Testis (tissue), 3 donors: Measurements from ENCODE around the gene ABHD12B. TPM values are rescaled to one million over a fixed set of nuclear protein-coding genes. Genes with fewer than 3 reads are reported as not detected.

Experiments
- DNase-seq: peaks from one replicate; pipeline ENCODE4 v3.0.0-alpha.2; 2019
- H3K27ac ChIP-seq, 2 donors: fragments of 200-600 bp; sonication (generic); one replicate each; pipeline ENCODE4 v1.5.1; 2019
- H3K27me3 ChIP-seq: fragments of 200-600 bp; sonication (generic); one replicate; pipeline ENCODE4 v1.5.1; 2019
- H3K36me3 ChIP-seq: fragments of 200-600 bp; sonication (generic); one replicate; pipeline ENCODE4 v1.5.1; 2017; ENCODE audit warnings: low read depth; ENCODE audit errors: missing control alignments
- H3K4me1 ChIP-seq: fragments of 200-600 bp; sonication (generic); one replicate; pipeline ENCODE4 v1.5.1; 2019
- H3K4me3 ChIP-seq, 2 donors: fragments of 200-600 bp; sonication (generic); one replicate each; pipeline ENCODE4 v1.5.1; 2017 to 2019
- H3K9me3 ChIP-seq: fragments of 200-600 bp; sonication (generic); one replicate; pipeline ENCODE4 v1.5.1; 2017
- POLR2A ChIP-seq: fragments of 450-650 bp; IDR thresholded peaks from one replicate; pipeline ENCODE4 v1.6.1; 2017; ENCODE audit warnings: antibody characterized with exemption, mild to moderate bottlenecking, moderate library complexity
- WGBS, 2 donors: methylation state at CpG; one replicate each; pipeline ENCODE4 v1.1.5; 2018; 5-methylcytosine and 5-hydroxymethylcytosine counted together
- intact Hi-C: fragments of 100-400 bp; cut with DNase I; formaldehyde crosslinking; loops from one replicate; pipeline ENCODE4 v1.15.1; 2023; ENCODE audit warnings: low total_unique reads
- polyA plus RNA-seq: library from polyadenylated mRNA; stranded (reverse); fragments of 350-450 nt; fragmentation: Illumina TruSeq; extraction: RNeasy Lipid Tissue Mini Kit (QIAGEN cat#74804); gene quantifications from one replicate; pipeline ENCODE4 v1.2.3, GENCODE V29; 2014; ENCODE audit warnings: low read depth, low replicate concordance; ENCODE audit not compliant: insufficient read depth
- small RNA-seq, 2 donors: library from RNA; depleted of rRNA; stranded (forward); fragments of <200 nt; gene quantifications; one replicate each; pipeline ENCODE3, GENCODE V24; 2016
- total RNA-seq, 2 donors: library from RNA; depleted of rRNA; stranded (reverse); fragments of >200 nt; gene quantifications; one replicate each; pipeline ENCODE4 v1.2.3, GENCODE V29; 2016
- TF ChIP-seq, protein P1 (sequence below), 3 experiments: fragments of 450-650 bp in 2 of 3; fragments of 200-600 bp in 1 of 3; sonication (generic) in 1 of 3; IDR thresholded peaks; one replicate each; pipeline ENCODE4 v1.5.1; 2016 to 2019; ENCODE audit warnings: antibody characterized with exemption in 3 of 3, mild to moderate bottlenecking in 2 of 3, moderate library complexity in 1 of 3

ABHD12B gene
- total and polyA plus RNA-seq, 3 donors from 2014 or later: 0.37 to 3.0 TPM; not detected in 1

DNA sequence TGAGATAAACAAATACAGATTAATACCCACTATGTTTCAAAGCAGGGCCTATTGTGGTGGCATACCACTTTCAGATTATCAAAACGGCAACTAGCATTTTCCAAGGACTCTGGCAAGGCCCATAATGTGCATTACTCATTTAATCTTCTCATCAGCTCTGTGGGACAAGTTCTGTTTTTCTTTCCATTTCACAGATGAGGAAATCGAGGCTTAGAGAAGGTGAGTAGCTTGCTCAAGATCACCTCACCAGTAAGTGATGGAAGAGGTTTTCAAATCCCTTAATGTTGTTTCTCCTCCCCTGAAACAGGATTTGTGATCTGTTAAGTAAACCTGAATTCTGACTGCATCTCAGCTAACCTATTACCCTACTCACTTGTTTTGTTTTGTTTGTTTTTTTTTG lies 76.4 kb downstream of the ABHD12B start:
- Histone ChIP-seq H3K27ac (peak overlapping the region in 1 of 2 donors; percentile 81), H3K4me1 (peaks cover 12% of the 10 kb centered on the region), H3K36me3 (no peaks in the 10 kb centered on the region), H3K9me3 (no peaks in the 10 kb centered on the region), H3K4me3 (no peak overlapping the region), H3K27me3 (no peaks in the 10 kb centered on the region)
- DNase-seq: no peak
- intact Hi-C loops: no loop called here
- TF ChIP-seq, protein P1, sequence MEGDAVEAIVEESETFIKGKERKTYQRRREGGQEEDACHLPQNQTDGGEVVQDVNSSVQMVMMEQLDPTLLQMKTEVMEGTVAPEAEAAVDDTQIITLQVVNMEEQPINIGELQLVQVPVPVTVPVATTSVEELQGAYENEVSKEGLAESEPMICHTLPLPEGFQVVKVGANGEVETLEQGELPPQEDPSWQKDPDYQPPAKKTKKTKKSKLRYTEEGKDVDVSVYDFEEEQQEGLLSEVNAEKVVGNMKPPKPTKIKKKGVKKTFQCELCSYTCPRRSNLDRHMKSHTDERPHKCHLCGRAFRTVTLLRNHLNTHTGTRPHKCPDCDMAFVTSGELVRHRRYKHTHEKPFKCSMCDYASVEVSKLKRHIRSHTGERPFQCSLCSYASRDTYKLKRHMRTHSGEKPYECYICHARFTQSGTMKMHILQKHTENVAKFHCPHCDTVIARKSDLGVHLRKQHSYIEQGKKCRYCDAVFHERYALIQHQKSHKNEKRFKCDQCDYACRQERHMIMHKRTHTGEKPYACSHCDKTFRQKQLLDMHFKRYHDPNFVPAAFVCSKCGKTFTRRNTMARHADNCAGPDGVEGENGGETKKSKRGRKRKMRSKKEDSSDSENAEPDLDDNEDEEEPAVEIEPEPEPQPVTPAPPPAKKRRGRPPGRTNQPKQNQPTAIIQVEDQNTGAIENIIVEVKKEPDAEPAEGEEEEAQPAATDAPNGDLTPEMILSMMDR (IDR thresholded peaks at IDR 0.05): no peak
- TF ChIP-seq POLR2A: no peak
- WGBS, 2 donors: 53 to 76% methylated on average over 2 of the region's 2 CpGs

DNA sequence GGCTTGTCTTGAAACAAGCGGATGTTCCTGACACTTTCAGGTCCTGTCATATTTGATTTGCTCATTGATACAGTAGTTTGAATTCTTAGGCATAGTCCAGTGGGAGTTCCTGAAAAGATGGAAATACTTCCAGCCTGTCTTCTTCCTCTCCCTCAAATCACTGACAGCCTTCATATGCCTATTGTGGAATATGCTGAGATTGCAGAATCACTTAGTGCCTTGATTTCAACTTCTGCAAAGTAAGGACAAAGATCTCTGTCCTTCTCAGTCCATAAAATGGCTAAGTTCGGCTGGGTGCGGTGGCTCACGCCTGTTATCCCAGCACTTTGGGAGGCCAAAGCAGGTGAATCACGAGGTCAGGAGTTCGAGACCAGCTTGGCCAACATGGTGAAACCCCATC lies 79.2 kb downstream of the ABHD12B start:
- TF ChIP-seq, protein P1 (IDR thresholded peaks at IDR 0.05): no peak
- TF ChIP-seq POLR2A: no peak
- no peak overlapping the region for H3K4me3 ChIP-seq
- no peaks in the 10 kb centered on the region for H3K36me3 ChIP-seq
- no peaks in the 10 kb centered on the region for H3K27me3 ChIP-seq
- peaks cover 8% of the 10 kb centered on the region for H3K4me1 ChIP-seq
- WGBS, 2 donors: 92 to 98% methylated on average over 5 to 6 of the region's 6 CpGs
- intact Hi-C loops: no loop called here
- DNase-seq: no peak
- no peaks in the 10 kb centered on the region for H3K9me3 ChIP-seq
- H3K27ac ChIP-seq: no peak overlapping the region

DNA sequence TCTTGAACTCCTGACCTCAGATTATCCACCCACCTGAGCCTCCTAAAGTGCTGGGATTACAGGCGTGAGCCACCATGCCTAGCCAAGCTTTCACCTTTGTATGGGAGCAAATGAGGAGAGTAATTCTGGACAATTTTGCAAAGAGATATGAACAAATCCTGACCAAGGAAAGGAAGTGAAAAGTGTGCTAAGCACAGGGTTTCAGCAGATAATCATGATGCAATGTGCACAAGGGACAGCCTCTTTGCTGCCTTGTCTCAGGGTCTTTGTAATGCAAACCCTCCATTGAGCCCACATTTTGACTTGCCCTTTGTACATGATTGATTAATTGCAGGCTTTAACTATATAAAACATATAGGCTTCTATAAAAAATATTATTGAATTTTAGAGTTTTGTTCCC lies 81.6 kb downstream of the ABHD12B start:
- Histone ChIP-seq H3K27me3 (no peaks in the 10 kb centered on the region), H3K4me3 (no peak overlapping the region), H3K9me3 (no peaks in the 10 kb centered on the region), H3K27ac (no peak overlapping the region), H3K36me3 (no peaks in the 10 kb centered on the region), H3K4me1 (no peaks in the 10 kb centered on the region)
- TF ChIP-seq POLR2A: no peak
- TF ChIP-seq, protein P1 (IDR thresholded peaks at IDR 0.05): no peak
- no peak for DNase-seq
- intact Hi-C loops: no loop called here
- 81 to 96% methylated on average over 1 of the region's 1 CpG for WGBS, 2 donors

Small RNA genes within 50 kb of the gene (small RNA-seq; reads per million reads assigned to genes)
- 0 reads per million in 2 donors for gene RF00593

Other genes starting within 250 kb of the ABHD12B start
- gene SAV1, start 203.7 kb upstream of the ABHD12B start, total RNA-seq: 10 to 100 TPM; 40.4 to 40.9 TPM
- 53.5 TPM for gene SAV1, start 203.7 kb upstream of the ABHD12B start, polyA plus RNA-seq
- 10 to 100 TPM in 1 of 2 donors, 1 to 10 TPM in 1; 9.3 to 16.5 TPM for gene NIN, start 40.9 kb upstream of the ABHD12B start, total RNA-seq
- 4.4 TPM for gene NIN, start 40.9 kb upstream of the ABHD12B start, polyA plus RNA-seq
- 10 to 100 TPM; 14.3 to 16.5 TPM for gene PYGL, start 72.4 kb downstream of the ABHD12B start, total RNA-seq
- gene PYGL, start 72.4 kb downstream of the ABHD12B start, polyA plus RNA-seq: 12.7 TPM
- 1 to 10 TPM; 6.0 to 8.5 TPM for gene TRIM9, start 223.1 kb downstream of the ABHD12B start, total RNA-seq
- 2.1 TPM for gene TRIM9, start 223.1 kb downstream of the ABHD12B start, polyA plus RNA-seq